Embryonic facial prominence (tissue), 1 donor: ENCODE data around the gene PAQR7.
A peak's percentile ranks its signal among the peaks of the same experiment; 100 is the strongest.

Experiments used
- DNase-seq: peaks from one replicate; pipeline ENCODE4 v3.0.0-alpha.2; 2016; ENCODE audit errors: extremely low spot score

Gene PAQR7

DNA sequence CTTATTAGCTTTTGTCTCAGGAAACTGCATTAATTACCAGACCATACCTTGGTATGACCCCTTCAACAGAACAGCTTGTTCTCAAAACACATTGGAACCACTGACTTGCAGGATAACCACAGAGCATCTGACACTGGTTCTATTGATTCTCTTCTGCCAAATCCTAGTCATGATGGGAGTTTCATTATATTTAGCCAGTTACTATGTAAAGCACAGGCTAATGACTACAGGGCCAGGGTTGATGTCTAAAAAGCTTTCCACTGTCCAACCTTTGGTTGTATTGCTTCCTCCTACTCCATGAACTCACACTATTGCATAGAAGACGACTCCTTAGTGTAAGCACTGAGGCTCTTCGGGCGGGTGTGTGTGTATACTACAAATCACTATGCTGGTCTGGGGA lies 27.0 kb upstream of the PAQR7 start:
- no peak for DNase-seq

DNA sequence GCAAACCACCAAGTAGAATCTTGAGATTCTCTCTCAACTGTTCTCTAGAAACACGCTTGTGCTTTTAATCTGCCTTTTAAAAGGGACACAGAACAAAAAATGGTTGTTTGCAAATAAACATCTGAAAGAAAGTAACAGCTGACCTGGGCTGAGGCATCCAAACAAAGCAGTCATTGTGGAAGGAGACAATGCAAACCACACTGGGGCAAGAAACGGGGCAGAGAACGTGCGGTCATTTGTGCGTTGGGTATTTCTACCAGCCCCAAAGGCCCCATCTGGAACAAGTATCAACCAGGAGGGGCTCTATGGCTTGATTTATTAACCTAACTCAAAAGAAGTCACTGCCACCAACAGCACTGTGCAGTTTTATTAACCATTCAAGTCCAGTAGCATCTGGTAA lies 24.7 kb upstream of the PAQR7 start:
- no peak for DNase-seq

DNA sequence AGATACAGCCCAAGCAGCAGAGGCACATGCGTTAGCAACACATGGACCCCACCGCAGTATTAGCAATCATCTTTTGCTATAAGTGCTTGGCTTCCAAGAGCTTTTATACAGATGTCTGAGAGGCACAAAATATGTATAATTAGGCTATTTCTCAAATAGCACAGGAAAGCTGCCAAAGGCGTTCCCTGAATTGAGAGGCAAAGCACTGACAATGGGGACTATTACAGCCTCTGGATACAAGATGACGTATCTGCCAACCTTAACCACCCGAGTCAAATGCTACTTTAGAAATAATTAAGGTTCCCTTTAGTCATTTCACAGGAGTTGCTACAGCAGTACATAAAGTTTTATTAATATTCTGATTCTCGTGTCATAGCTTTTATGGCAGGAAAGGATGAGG lies 24.3 kb upstream of the PAQR7 start:
- no peak for DNase-seq

GRCh38 chr1:25898223-25899015 lies 22.9 kb upstream of the PAQR7 start:
- DNase-seq, result no peak

- no peak for DNase-seq
Measured at GRCh38 chr1:25897754-25898153, 22.2 kb upstream of the PAQR7 start.

DNA sequence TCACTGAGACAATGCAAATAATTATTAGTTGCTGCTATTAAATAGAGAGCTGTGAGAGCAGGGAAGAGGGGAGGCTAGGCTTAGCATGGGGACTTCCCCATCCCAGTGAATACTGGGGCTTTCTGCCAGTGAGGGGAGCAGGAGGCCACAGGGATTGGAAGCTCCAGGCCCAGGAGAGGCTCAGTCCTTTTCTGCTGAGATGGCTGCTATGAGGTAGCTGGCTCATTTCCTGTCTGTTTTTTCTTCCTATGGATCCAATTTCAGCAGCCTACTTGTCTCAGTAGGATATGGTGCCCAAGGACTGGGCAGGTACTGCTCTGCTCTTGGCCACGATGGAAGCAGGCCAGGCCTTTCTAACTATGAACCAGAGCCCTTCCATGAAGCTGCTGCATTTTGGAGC lies 20.8 kb upstream of the PAQR7 start:
- no peak for DNase-seq

GRCh38 chr1:25895365-25895990 lies 20.0 kb upstream of the PAQR7 start:
- DNase-seq, result peak; percentile 83

DNA sequence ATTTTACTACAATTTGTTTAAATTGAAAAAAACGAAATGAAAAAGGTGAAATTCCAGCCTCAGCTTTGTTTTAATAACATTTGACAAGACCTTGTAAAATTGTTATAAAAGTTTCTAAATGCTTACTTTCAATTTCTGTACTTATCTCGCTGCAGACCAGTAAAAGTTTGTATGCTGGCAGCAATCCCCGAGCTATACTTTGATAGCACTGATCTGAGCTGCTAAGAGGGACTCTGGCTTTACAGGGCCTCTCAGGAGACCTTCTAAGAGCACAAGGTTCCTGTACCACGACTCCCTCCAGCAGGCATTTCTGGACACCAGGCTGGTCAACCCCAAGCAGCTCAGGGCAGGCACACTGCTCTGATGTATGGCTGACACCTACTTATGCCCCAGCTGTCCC lies 17.6 kb upstream of the PAQR7 start:
- DNase-seq, result no peak

DNA sequence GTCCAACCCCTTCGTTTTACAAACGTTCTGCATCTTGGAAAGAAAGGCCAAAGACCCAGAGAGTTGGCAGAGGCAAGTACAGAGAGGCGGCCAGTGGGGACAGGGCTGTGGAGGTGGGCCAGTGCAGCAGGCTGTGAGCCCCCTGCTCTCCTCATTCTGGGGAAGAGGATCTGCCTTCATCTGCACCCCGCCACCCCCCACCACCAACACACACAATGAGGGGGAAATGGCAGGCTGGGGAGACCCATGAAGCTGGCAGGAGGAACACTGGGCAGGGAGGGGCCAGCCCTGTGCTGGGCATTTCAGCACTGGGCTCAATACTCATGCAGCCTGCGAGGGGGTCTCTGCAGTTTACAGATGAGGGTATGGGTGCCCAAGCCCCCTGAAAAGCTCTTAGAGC lies 16.1 kb upstream of the PAQR7 start:
- no peak for DNase-seq

DNA sequence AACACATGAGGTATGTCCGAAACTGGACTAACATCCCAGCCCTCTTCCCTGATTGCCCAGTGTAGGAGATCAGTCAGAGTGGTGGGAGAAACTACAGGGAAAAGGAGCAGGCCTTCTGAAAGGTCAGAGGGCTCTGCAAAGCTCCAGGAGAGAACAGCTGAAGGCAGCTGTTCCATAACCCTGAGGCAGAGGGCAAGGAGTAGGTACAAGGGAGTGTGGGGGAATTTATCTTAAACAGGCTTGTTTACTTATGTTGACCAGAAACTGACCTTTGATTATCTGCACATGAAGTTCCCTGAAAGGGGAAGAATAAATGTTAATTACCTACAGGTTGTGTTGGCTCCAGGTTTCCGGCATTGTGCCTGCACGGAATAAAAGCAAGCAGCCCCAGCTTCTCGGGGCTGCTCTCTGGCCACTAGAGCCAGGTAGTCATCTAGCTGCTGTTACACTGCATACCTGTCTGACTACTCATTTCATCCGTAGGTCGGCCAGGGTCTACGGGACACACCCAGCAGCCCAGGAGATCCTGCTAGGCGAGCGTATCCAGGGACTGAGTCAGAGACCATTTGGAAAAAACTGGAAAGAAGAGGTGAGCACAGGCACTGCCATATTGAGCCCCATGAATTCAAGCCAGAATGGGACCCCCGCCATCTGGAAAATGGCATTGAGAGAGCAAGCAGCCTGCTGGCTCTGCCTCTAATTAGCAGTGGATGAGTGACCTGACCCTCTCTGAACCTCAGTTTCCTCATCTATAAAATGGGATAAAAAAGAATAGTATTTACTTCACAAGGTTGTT lies 14.9 kb upstream of the PAQR7 start:
- no peak for DNase-seq

DNA sequence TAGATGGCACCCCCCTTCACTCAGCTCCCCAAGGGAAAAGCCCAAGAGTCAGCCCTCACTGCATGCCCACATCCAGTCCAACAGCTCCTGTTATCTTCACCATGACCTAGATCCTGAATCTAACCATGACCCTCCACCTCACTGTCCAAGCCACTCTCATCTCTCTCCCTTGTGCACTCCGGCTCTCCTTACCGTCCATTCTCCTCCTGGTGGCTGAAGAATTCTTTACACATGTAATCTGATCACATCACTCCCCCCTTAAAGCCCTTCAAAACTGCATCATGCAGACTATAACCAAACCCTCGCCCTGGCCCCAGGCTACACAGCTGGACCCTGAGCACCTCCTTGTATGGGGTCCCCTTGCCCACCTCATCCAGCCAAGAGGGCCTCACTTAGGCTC lies 14.0 kb upstream of the PAQR7 start:
- no peak for DNase-seq

DNA sequence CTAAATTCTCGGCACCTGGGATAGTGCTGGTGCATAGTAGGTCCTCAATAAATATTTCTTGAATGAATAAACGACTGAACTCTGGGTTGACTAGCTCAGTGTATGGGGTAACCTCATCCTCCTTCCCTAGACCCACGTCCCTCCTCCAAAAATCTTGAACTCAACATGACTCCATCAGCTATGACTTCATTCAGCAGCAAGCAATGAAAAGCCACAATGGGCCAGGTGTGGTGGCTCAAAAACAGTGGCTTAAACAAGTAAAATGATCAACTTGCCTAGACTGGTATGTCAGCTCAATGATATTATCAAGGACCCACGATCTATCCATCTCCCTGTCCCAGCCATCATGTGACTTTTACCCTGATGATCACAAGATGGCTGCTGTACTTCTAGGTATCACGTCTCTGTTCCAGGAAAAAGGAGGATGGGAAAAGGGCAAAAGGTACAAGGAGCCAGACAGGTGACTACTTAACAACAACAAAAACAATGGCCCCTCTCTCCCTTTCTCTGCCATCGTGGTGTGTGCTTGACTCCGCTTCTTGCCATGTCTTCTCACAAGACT lies 13.0 kb upstream of the PAQR7 start:
- no peak for DNase-seq

DNA sequence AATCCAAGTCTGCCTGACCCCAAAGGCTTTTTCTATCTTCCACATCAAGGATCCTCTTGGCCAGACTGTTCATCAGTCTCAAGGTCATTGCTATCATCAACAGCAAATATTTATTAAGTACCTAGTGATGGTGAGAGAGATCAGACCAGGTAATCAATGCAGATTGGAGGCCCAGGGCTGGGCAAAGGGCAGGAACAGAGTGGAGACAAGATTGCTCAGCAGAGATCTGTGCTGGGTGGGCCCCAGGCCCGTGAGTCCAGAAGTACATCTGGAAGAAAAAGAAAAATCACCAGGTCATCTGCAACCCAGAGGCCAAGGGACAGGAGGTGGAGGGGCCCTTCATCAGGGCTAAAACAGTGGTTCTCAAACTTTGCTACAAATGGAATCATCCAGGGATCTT lies 10.1 kb upstream of the PAQR7 start:
- DNase-seq, result no peak

- DNase-seq, result no peak
Measured at GRCh38 chr1:25881266-25881665, 5.8 kb upstream of the PAQR7 start.

- DNase-seq, result no peak
Measured at GRCh38 chr1:25880518-25880917, 5.0 kb upstream of the PAQR7 start.

GRCh38 chr1:25879675-25880074 lies 4.2 kb upstream of the PAQR7 start:
- DNase-seq, result no peak

DNA sequence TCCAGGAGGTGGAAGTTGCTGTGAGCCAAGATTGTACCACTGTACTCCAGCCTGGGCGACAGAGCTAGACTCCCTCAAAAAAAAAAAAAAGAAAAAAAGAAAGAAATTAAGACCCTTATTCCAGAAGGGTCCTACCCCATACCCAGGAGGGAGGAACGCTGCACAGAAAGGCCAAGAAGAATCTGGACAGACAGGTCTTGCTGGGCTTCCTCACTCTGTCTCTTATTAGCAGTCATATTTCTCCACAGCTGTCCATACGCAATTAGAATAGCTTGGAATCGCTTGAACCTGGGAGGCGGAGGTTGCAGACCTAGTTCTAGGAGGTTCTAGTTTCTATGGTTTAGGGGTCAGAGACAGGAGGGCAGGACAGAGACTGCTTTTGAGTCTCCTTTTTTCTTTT lies 3.2 kb upstream of the PAQR7 start:
- no peak for DNase-seq

- DNase-seq, result no peak
Measured at GRCh38 chr1:25877155-25877554, 1.6 kb upstream of the PAQR7 start.

DNA sequence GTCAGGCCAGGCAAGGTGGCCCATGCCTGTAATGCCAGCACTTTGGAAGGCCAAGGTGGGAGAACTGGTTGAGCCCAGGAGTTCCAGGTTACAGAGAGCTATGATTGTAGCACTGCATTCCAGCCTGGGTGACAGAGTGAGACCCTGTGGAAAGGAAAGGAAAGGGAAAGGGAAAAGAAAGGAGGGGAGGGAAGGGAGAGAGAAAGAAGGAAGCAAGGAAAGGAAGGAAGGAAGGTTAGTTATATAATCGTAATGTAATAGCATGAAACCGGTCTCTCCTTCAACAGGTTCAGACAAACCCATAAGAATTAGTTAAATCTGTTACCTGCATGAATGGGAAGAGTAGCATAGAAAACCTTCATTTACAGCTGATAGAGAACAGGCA lies 1.2 kb upstream of the PAQR7 start:
- no peak for DNase-seq

DNA sequence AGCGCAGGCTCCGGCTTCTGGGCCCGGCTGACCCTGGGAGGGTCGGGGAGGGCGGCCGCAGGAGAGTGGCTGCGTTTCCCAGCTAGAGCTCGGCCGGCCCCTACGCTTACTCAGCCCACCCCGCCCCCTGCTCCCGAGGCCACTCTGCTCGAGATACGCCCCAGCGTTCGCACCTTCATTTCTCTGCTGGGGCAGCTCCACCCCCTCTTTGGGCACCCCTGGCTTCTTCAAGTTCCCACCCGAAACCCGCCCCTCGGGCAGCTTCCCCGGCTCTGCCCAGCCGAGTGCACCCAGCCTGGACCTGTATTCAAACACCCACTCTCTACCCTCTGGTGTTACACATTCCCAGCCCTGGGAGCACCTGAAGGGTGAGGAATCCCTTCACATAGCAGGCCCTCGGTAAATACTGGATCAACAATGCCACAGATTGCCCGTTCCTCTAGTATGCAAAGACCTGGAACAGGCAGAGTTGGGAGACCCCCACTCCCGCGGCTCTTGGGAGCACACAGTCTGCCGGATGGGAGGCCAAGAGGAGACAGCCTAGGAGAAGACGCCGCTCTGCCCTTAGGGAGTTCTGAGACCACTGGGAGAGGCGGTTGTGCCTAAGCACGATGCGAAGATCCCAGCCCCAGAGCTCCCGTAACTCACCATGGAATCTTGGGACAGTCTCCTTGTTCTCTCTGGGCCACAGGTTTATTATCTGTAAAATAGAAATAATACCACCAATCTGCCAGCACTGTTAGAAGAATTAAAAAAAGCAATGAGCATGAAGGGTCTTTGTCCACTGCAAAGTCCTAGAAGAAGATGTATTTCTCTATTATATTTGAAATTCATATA lies 566 bp upstream of the PAQR7 start:
- no peak for DNase-seq

DNA sequence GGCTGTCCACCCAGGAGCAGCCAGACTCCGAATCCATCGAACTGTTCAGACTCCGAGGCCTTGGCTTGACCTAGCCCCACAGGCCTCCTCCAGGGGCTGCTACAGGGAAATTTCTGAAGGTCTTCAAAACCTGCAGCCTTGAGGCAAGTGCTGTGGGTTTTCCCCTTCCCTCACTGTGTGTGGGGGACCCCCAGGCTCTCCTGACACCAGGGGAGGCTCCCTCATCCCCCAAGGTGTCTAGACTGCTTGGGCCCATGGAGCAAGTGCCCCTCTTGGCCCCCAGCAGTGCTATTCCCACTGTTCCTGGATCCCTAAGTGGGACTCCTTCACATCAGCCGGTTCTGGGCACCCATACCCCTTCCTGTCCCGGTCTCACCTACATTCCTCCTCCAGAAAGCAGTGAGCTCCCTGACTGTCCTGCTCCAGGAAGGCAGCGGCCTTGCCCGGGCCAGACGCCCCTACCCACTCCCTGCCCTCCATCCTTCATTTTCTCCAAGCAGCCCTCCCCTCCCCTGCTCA lies 814 bp downstream of the PAQR7 start:
- DNase-seq, result no peak
